HG03469 (cell line): ENCODE data around the gene CNTN5.

Experiments used
- ATAC-seq: cut with Tn5 transposase; IDR thresholded peaks from one replicate; pipeline ENCODE4 v1.9.1; 2021; ENCODE audit warnings: mild to moderate bottlenecking, moderate library complexity, moderate number of reproducible peaks; ENCODE audit not compliant: unreplicated experiment

The CNTN5 gene

DNA sequence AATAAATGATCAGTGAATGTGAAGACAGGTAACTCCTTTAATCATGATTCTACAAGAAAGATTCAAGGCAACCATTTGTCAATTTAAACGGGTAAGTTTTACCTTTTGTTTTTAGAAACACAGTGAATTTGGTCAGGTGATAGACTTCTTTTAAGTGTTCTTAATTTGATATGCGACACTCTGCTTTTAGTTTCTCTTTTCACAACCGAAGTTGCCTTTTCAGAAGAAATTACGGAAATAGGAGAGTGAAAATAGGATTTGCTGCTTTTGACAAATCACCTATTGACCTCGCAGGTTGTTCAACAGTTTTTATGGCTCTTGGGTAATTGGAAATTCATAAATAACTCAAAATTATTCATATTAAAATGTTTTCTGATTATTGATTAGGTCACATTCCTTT lies 142.1 kb downstream of the CNTN5 start:
- no peak for ATAC-seq

DNA sequence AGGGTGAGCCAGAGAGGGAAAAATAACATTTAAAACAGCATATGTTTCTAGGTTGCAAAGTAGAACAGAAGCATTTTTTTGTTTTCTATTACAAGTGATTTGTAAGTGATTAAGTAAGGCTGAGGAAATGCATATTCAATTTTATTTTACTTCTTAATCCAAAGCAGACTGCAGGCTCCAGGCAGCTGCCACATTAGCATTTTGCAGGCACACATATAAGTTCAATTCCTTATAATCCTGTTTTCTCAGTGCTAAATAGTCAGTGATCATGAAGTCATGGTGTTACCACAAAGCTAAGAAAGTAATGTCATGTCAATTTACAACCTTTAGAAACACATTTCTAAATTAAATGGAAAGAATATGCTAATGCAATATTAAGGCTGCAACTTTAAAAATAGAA lies 149.8 kb downstream of the CNTN5 start:
- ATAC-seq = no peak

DNA sequence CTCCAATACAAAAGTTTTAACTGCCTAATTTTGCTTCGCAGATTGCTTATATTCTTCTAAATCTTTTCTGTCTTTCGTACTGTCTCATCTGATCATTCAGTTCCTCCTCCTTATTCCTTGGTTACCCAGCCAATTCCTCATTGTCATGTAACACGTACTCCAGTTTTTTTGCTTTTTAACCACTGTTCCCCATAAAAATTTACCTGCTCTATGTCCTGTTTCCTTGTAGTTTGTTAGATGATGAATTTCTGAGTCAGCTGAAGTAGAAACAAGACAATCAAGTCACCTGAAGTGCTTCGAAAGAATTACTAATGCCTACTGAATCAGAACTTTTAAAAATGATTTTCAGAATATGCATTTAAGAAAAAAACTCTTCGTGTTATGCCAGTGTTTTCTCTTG lies 150.6 kb downstream of the CNTN5 start:
- ATAC-seq = no peak

DNA sequence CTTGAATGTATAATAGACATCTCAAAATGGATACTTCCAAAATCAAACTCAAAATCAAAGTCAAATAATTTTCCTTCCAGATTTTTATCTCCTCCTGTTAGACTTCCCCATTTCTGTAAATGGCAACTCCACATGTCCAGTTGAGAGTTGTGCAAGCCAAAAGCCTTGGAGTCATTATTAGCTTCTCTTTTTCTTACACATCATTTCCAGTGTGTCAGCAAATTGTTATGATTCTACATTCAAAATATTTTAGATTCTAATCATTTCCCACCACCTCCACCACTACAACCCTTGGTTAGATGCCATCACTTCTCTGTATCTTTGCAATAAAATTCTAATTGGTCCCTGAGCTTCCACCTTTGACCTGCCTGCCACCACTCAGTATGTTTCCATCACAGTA lies 155.7 kb downstream of the CNTN5 start:
- no peak for ATAC-seq

DNA sequence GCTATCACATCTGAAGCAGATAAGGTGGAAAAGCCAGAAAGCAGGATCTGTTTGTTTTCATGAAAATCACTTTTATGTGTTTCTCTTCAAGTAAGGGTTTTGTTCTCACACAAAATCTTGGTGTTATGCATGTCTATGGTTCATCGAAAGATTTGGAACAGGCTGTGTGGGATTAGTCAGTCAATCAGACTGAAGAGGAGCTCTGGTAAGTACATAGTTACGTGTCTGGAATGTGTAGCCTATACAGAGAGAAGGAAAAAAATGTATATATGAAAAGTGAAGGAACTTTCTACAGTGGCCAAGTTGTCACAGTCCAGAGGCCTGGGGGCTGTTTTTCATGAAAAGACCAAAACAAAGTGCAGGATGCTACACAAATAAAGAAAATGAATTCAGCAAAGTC lies 156.7 kb downstream of the CNTN5 start:
- ATAC-seq = no peak

DNA sequence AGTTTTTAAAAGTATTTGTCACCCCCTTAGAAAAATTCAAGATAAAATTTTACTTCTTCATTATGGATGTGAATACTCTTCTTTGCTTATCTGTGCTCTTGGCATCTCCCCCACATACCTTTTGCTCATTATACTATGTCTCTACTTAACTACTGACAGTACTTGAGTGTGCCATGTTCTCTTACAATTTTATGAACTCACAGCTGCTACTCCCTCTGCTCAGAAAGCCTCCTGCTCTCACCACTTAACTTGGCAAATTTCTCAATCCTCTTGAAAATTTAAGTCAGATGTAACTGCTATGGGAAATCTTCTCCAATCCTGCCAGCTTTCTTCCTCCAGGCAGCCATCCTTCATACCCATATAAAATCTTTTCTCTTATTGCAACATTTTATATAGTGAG lies 163.4 kb downstream of the CNTN5 start:
- no peak for ATAC-seq

DNA sequence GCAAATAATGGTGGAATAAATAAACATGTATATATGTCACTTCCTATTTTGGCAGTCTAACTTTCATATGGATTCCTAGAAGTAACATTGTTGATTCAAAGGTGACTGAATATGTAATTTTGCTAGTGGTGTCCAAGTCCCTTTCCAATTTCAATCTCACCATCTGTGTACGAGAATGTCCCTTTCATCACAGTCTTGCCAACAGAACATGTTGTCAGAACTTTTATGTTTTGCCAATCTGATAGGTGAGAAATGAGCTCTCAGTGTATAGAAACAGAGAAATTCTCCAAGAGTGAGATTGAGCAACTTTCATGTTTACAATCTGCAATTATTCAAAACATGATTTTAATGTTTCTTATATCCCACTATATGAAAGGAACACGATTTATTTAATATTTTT lies 167.5 kb downstream of the CNTN5 start:
- ATAC-seq = no peak

DNA sequence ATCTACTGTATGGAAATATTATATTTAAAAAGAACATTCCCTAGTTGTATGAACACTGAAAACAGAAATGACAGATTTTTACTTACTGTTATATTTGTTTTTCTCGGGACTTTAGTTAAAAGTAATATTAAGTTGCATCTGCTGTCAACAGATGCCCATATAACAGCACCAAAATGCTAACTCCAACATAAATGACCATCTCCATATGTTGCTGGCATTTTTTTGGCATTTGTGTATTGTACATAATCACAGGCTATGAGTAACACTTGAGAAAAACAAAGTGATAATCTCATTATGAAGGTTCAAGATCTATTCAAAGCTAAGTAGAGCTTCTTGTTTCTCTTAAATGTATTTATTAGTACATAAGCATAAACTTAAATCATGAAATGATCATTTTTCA lies 172.0 kb downstream of the CNTN5 start:
- no peak for ATAC-seq

DNA sequence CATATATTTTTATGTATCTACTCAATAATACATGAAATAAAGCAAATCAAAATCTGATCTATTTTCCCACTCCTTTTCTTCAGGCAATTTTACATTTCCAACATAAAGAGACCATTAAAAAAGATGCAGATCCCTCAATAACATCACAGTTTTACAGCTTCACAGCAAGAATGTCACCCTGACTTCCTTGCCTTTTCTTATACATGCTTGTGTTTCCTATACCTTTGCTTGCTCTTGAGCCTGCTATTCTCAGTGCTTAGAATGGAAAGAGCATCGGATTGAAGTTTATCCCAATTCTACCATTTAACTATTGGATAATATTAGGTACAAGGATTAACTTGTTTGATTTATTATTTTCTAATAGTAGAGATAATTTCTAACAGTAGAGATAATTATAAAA lies 176.7 kb downstream of the CNTN5 start:
- ATAC-seq = no peak

DNA sequence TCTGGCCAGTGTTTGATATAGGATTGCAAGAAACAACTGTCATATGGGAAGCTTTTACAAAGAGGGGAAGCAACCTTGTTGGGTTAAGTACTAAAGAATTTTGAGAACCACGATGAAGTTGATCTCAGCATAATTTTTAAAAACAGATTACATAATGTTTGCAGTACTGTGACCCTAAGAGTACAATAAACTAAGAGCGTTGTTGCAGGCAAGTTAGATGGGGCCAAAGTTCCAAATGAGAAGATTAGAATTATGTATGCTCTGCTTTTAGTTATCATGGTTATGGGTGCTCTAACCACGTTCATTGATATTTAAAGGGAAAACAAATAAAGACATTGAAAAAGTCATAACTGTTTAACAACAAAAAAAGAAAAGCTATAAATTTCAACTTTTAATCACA lies 177.5 kb downstream of the CNTN5 start:
- ATAC-seq = no peak

DNA sequence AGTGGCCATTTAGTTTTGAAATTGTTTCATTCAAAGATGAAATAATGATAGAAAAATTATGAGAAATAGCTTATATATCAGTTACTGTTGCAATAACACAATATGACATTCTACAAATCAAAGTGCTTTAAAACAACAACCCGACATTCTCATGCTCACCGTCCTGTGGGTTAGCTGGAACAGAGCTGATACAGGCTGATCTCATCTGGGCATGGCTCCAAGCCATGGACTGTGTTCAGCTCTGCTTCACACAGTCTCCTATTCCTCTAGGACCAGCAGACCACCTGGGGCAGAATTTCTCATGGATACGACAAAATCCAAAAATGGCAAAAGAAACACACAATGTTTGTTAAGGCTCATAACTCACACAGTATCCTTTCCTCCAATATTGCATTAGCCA lies 178.6 kb downstream of the CNTN5 start:
- ATAC-seq = no peak

DNA sequence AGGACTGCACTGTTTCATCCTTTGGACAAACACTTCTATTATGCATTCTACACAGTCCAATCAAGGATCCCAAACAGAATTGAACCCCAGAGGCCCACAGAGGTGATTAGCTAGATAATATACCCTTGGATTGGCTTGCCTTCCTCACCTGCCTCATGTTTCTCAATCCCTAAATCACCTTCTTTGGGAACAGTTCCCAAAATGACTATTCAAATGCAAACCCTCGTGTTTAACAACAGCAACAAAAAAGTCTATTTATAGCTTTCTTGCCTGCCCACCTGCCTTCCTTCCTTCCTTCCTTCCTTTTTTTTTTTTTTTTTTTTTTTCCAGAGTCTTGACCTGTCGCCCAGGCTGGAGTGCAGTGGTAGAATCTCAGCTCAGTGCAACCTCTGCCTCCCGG lies 180.0 kb downstream of the CNTN5 start:
- ATAC-seq = no peak

DNA sequence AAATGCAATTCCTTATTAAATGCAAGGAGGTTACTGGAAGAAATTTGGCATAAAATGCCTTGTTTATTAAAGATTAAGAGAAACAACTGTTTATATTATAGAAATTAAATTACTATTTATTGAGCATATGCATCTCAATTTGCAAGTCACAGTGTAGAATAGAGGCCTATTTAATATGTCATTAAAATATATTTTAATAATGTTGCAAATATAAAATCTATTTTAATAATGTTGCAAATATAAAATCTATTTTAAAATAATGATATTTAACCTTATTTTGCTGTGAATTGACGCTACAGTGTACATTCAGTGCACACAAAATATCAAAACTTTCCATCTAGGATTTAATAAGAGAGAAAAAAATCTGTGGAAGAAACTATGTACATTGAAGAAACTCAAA lies 188.1 kb downstream of the CNTN5 start:
- ATAC-seq = no peak

DNA sequence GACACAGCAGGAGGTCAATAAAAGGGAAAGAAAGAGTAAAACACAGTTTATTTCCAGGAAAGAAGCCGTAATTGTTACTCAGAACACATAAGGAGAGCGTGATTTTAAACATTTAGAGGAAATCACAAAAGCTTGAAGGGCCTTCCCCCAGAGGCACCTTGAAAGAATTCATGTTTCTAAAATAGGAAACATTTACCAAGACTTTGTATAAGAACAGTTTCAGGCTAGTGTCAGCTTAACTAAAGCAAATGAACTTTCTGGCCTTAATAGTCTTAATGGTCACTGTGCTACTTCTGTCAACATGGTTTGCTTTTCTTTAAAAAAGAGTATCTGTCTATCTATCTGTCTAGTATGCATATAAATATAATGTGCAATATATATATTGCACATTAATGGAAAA lies 208.8 kb downstream of the CNTN5 start:
- ATAC-seq = no peak

DNA sequence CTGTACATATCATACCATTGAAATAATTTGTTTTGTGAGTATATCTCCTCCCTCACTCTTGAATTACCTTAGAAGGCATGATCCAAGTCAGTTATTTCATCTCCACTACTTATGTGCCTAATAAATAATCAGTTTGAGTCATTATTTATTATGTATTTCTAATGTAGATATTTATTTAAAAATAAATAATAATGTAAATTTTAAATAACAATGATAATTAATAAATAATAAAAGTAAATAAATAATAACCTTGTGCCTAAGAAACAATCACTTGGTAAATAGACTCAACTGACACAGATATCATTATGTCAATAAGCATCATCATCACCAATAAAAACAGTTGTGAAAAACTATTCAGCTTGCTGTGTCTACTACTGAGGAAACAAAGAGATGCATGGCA lies 213.8 kb downstream of the CNTN5 start:
- ATAC-seq = no peak

DNA sequence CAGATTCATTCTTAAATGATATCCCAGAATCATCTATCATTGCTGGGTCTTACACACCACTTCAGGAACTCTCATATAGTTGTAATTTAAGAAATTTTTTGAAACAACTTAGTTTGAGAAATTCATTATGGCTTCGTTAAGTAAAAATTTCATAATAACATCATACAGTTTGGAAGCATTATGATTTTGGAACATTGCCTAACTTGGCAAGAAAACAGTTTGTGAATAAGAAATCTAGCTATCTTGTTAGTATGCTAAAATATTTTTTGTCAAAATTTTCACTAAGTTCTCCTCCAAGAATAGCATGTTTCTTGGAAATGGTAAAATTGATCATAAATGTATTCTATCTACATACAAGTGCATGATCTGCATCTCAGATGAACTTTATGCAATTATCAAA lies 217.7 kb downstream of the CNTN5 start:
- no peak for ATAC-seq

DNA sequence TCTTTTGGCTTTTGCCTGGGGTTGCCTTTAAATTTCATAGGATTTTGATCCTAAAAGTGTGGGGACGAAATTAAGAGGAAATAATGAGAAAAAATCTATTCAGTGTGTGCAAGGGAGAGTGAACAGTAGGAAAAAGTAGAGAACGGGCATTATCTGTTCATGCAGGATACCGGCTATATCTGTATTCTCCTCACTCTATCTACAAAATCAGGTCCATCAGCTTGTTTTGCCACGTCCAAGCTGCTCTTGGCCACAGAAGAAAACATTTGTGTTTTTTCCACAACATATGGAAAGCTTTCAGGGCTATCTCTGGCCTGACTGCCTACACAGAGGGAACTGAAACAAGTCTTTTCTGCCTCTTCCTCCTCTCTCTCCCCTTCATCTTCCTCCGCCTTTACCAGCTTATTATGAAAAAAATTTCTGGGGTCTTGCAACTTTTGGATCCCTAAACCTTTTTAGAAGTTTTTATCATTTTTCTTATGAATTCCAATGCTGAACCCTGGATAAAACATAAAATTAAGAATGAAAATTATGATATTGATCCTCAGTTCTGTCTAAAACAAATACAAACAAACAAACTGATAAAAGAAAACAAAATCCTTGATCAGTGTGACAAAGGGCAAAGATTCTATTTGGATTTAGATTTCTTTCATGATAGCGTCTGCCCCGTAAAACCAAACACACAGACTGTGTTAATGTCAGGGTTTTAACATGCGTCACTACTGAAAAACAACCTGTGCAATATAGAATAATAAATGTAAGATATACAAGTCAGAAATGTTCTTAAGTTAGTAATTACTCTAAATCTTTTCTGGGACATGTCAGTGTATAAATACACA lies 219.7 kb downstream of the CNTN5 start:
- ATAC-seq = no peak

DNA sequence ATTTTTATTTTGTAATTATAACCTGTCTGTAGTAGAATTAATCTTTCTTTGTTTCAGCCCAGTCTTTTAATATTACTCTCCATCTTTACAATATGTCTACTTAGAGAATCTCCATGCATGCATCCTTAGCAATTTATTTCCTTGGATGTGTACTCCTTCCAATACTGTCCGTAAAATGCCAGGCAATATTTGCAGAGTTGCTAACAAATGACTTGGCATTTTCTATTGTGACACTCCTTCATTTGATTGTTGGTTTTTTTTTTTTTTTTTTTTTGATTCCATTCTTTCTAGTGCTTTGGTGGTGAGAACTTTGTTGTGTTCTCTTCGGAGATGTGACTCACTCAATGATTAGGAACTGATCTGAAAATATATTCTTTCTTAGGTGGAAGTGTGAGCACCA lies 220.3 kb downstream of the CNTN5 start:
- no peak for ATAC-seq

DNA sequence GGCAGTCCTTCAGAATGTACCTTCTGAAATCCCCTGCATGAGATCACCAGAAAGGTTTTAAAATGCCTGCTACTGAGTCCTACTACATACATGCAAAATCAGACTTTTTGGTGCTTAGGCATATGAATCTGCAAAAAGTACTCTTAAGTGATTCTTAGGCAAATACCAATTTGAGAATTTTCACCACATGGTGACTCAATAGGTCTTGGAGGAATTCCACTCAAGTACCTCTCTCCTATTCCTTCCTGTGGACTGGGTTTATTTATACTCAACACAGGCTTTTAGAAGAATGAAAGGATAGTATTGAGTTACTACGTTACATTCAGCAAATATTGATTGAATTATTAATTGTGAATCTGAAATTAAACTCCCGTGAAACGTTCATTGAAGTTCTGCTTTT lies 223.9 kb downstream of the CNTN5 start:
- ATAC-seq = no peak

DNA sequence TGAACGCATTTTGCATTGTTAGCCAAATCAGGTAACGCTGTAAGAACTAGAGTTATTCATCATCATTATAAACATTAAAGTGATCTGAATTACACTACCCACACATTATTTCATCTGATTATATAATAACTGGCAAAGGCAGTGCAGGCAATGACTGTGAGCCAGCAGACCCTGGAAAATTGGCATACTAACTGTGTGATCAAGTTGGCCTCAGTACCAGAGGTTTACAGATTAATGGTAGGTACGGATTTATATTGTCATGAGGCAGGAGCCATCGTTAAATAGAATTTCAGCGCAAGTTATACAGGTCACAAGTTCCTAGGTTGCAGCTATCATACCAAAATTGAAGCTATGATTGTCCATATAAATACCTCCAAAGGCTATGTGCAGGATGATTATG lies 225.4 kb downstream of the CNTN5 start:
- no peak for ATAC-seq

DNA sequence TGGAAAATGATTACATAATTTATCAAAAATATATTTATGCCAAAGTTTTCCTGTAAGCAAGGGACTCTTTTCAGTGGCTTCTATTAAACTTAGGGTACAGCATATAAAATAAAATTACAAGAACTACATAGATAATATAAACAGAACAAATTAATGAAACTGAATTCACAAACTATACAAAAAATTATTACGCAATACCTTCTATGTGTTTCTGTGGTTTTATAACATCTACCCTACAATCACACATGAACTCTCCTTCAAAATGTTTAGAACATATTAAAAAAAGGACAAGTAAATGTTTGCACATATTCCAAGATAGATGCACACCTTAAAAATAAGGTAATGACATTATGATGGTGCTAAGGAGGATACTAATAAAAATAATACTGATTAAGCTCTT lies 235.9 kb downstream of the CNTN5 start:
- no peak for ATAC-seq

DNA sequence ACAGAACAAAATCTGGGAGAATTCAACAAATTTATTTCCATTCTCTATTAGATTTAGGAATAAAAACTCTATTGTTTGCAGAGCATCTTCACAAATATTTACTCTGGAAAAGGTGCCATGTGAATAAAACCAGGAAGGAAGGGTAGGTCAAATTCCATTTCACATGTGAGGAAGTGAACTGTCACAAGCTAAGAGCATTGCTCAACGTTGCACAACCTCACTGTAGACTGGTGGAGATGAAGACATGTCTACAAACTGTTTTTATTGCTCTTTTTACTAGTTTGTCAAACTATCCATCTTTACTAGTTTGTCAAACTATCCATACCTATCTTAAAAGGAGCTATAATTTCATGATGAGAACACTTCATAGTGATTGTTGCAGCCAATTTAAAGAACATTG lies 236.4 kb downstream of the CNTN5 start:
- no peak for ATAC-seq

DNA sequence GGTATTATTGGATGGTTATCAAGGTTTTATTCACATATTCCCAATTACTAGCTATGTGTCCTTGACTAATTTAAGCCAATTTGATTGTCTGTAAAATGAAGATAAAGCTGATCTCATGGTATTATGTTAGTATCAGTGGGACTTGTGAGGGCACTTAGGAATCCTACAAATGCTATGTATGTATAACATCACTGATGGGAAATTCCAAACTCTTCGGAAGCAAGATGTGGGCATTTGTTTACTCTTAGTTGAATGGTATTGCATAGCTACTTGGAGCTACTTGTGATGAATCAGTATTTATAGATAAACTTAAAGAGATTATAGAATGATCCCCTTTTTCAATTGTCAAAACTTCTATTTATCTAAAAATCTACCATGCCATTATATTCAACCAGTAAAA lies 239.9 kb downstream of the CNTN5 start:
- ATAC-seq = no peak
